Activated CD8-positive, alpha-beta T cell treated with anti-CD3 and anti-CD28 coated beads, Interleukin-2, amount 10 ng/mL, durations not matched to agents 7 days and 5 days (primary cell): Measurements from ENCODE around the gene HUWE1. TPM values are rescaled to one million over a fixed set of nuclear protein-coding genes. Genes with fewer than 3 reads are reported as not detected.
"Not testable (repeated sequence)": the region's sequence is repeated elsewhere in the genome, so short reads cannot be mapped to it uniquely, and the experiment has no call there.

Source experiments
- ATAC-seq: fragments of 150-1000 bp; cut with Tn5 transposase; one replicate; pipeline ENCODE4 v1.10.0; 2021; ENCODE audit warnings: moderate library complexity
- CTCF ChIA-PET: fragments of 350-600 bp; sonication (Branson Sonifier 250); formaldehyde crosslinking; loops from one replicate; lab custom pipeline; 2021; ENCODE audit warnings: antibody characterized with exemption; lab: Charles Lee
- POLR2A ChIA-PET: fragments of 350-600 bp; sonication (Branson Sonifier 250); formaldehyde crosslinking; loops from one replicate; lab custom pipeline; 2021; ENCODE audit warnings: antibody characterized with exemption; lab: Charles Lee
- DNase-seq: peaks from one replicate; pipeline ENCODE4 v3.0.0-alpha.2; 2020
- H3K27ac Mint-ChIP-seq: one replicate; pipeline ENCODE4 v1.8.0; 2021; ENCODE audit warnings: mild to moderate bottlenecking, mixed read lengths
- H3K27me3 Mint-ChIP-seq: one replicate; pipeline ENCODE4 v1.8.0; 2021; ENCODE audit warnings: low read depth, mixed read lengths
- H3K36me3 Mint-ChIP-seq: one replicate; pipeline ENCODE4 v1.8.0; 2021; ENCODE audit warnings: low read depth, mixed read lengths
- H3K4me1 Mint-ChIP-seq: one replicate; pipeline ENCODE4 v1.8.0; 2021; ENCODE audit warnings: low read depth, mixed read lengths
- H3K4me3 Mint-ChIP-seq: one replicate; pipeline ENCODE4 v1.8.0; 2021; ENCODE audit warnings: mild to moderate bottlenecking, mixed read lengths
- H3K9me3 Mint-ChIP-seq: one replicate; pipeline ENCODE4 v1.8.0; 2022; ENCODE audit warnings: mixed read lengths; ENCODE audit not compliant: insufficient read depth
- total RNA-seq, 2 experiments: library from RNA; stranded (reverse); gene quantifications; one replicate each; pipeline ENCODE4 v1.2.3, GENCODE V29; 2021

Gene HUWE1
- total RNA-seq, 2 experiments from 2014 or later = 223 to 231 TPM

GRCh38 chrX:53561912-53562311 lies 124.6 kb downstream of the HUWE1 start:
- no peak for DNase-seq
- ChIA-PET CTCF (no interaction called here), POLR2A (interaction anchor here (0.6 kb wide), 1 partner anchor 251 kb away, joined by 4 read pairs; no protein-coding TSS in a partner anchor)
- peaks cover under 1% of the 10 kb centered on the region for H3K4me1 Mint-ChIP-seq
- ATAC-seq = no peak
- H3K4me3 Mint-ChIP-seq = no peak overlapping the region
- no peak overlapping the region for H3K27ac Mint-ChIP-seq
- no peaks in the 10 kb centered on the region for H3K27me3 Mint-ChIP-seq
- peaks cover 81% of the 10 kb centered on the region for H3K36me3 Mint-ChIP-seq
- H3K9me3 Mint-ChIP-seq = no peaks in the 10 kb centered on the region

GRCh38 chrX:53558646-53559045 lies 127.9 kb downstream of the HUWE1 start:
- Mint-ChIP-seq H3K9me3 (no peaks in the 10 kb centered on the region), H3K4me1 (peaks cover 2% of the 10 kb centered on the region), H3K36me3 (peaks cover 80% of the 10 kb centered on the region), H3K27ac (no peak overlapping the region), H3K27me3 (no peaks in the 10 kb centered on the region), H3K4me3 (no peak overlapping the region)
- ChIA-PET CTCF (no interaction called here), POLR2A (no interaction called here)
- ATAC-seq = no peak
- DNase-seq = no peak

- Mint-ChIP-seq H3K4me1 (peaks cover 2% of the 10 kb centered on the region), H3K27ac (no peak overlapping the region), H3K36me3 (peaks cover 75% of the 10 kb centered on the region), H3K27me3 (no peaks in the 10 kb centered on the region), H3K4me3 (no peak overlapping the region), H3K9me3 (no peaks in the 10 kb centered on the region)
- POLR2A ChIA-PET = no interaction called here
- DNase-seq (no peak), ATAC-seq (no peak)
- CTCF ChIA-PET = no interaction called here
Observed at GRCh38 chrX:53556868-53557267, 129.7 kb downstream of the HUWE1 start.

GRCh38 chrX:53550756-53551463 lies 135.6 kb downstream of the HUWE1 start:
- Mint-ChIP-seq H3K36me3 (peaks cover 70% of the 10 kb centered on the region), H3K4me3 (no peak overlapping the region), H3K4me1 (peaks cover 16% of the 10 kb centered on the region), H3K27ac (no peak overlapping the region), H3K27me3 (no peaks in the 10 kb centered on the region), H3K9me3 (no peaks in the 10 kb centered on the region)
- CTCF ChIA-PET = no interaction called here
- no peak for DNase-seq
- no peak for ATAC-seq
- POLR2A ChIA-PET = interaction anchor here (0.6 kb wide), 1 partner anchor 380 kb away, joined by 4 read pairs; no protein-coding TSS in a partner anchor

- Mint-ChIP-seq H3K9me3 (no peaks in the 10 kb centered on the region), H3K36me3 (peaks cover 74% of the 10 kb centered on the region), H3K4me1 (peaks cover 16% of the 10 kb centered on the region), H3K27ac (peak overlapping the region; percentile 68), H3K4me3 (no peak overlapping the region), H3K27me3 (no peaks in the 10 kb centered on the region)
- peak; percentile 21 for DNase-seq
- CTCF ChIA-PET = no interaction called here
- ATAC-seq = no peak
- POLR2A ChIA-PET = no interaction called here
Observed at GRCh38 chrX:53547668-53548067, 138.9 kb downstream of the HUWE1 start.

GRCh38 chrX:53544936-53545335 lies 141.6 kb downstream of the HUWE1 start:
- peak overlapping the region; percentile 73 for H3K27ac Mint-ChIP-seq
- no peaks in the 10 kb centered on the region for H3K9me3 Mint-ChIP-seq
- DNase-seq = no peak
- POLR2A ChIA-PET = no interaction called here
- ATAC-seq = no peak
- H3K36me3 Mint-ChIP-seq = peaks cover 71% of the 10 kb centered on the region
- H3K27me3 Mint-ChIP-seq = no peaks in the 10 kb centered on the region
- H3K4me1 Mint-ChIP-seq = peaks cover 16% of the 10 kb centered on the region
- CTCF ChIA-PET = no interaction called here
- no peak overlapping the region for H3K4me3 Mint-ChIP-seq

GRCh38 chrX:53538781-53539180 lies 147.7 kb downstream of the HUWE1 start:
- Mint-ChIP-seq H3K36me3 (peaks cover 67% of the 10 kb centered on the region), H3K9me3 (no peaks in the 10 kb centered on the region), H3K4me1 (no peaks in the 10 kb centered on the region), H3K27me3 (no peaks in the 10 kb centered on the region), H3K27ac (no peak overlapping the region), H3K4me3 (no peak overlapping the region)
- no peak for ATAC-seq
- CTCF ChIA-PET = no interaction called here
- POLR2A ChIA-PET = no interaction called here
- DNase-seq = no peak

- ATAC-seq, H3K4me3 Mint-ChIP-seq, H3K27me3 Mint-ChIP-seq, H3K9me3 Mint-ChIP-seq, H3K4me1 Mint-ChIP-seq, H3K27ac Mint-ChIP-seq, DNase-seq, POLR2A ChIA-PET: not testable (repeated sequence)
- peaks cover 40% of the 10 kb centered on the region for H3K36me3 Mint-ChIP-seq
- CTCF ChIA-PET = interaction anchor here (0.6 kb wide), 1 partner anchor 97 kb away, joined by 3 read pairs; no protein-coding TSS in a partner anchor
Observed at GRCh38 chrX:53531255-53531966, 155.1 kb downstream of the HUWE1 start.

- H3K9me3 Mint-ChIP-seq = peaks cover 9% of the 10 kb centered on the region
- DNase-seq = no peak
- POLR2A ChIA-PET = no interaction called here
- no peak for ATAC-seq
- H3K27ac Mint-ChIP-seq = no peak overlapping the region
- CTCF ChIA-PET = no interaction called here
- peaks cover 9% of the 10 kb centered on the region for H3K36me3 Mint-ChIP-seq
- H3K4me1 Mint-ChIP-seq = no peaks in the 10 kb centered on the region
- H3K4me3 Mint-ChIP-seq = no peak overlapping the region
- H3K27me3 Mint-ChIP-seq = peaks cover 3% of the 10 kb centered on the region
Observed at GRCh38 chrX:53526999-53527398, 159.5 kb downstream of the HUWE1 start.

- Mint-ChIP-seq H3K9me3 (no peaks in the 10 kb centered on the region), H3K27ac (no peak overlapping the region), H3K36me3 (no peaks in the 10 kb centered on the region), H3K27me3 (no peaks in the 10 kb centered on the region), H3K4me1 (no peaks in the 10 kb centered on the region), H3K4me3 (no peak overlapping the region)
- ChIA-PET POLR2A (no interaction called here), CTCF (no interaction called here)
- DNase-seq (no peak), ATAC-seq (no peak)
Observed at GRCh38 chrX:53511322-53511721, 175.2 kb downstream of the HUWE1 start.

- POLR2A ChIA-PET, H3K9me3 Mint-ChIP-seq, H3K27me3 Mint-ChIP-seq, ATAC-seq, H3K36me3 Mint-ChIP-seq, CTCF ChIA-PET, H3K4me1 Mint-ChIP-seq, H3K4me3 Mint-ChIP-seq, DNase-seq, H3K27ac Mint-ChIP-seq: not testable (repeated sequence)
Observed at GRCh38 chrX:53504035-53504434, 182.5 kb downstream of the HUWE1 start.

GRCh38 chrX:53494436-53494835 lies 192.1 kb downstream of the HUWE1 start:
- ChIA-PET POLR2A (no interaction called here), CTCF (no interaction called here)
- H3K27ac Mint-ChIP-seq = no peak overlapping the region
- H3K27me3 Mint-ChIP-seq = peaks cover 6% of the 10 kb centered on the region
- H3K4me3 Mint-ChIP-seq = no peak overlapping the region
- H3K9me3 Mint-ChIP-seq = no peaks in the 10 kb centered on the region
- H3K36me3 Mint-ChIP-seq = no peaks in the 10 kb centered on the region
- DNase-seq = no peak
- H3K4me1 Mint-ChIP-seq = no peaks in the 10 kb centered on the region
- ATAC-seq = no peak
